ENCODE results near the gene CDC7. TPM values are rescaled to one million over a fixed set of nuclear protein-coding genes. Genes with fewer than 3 reads are reported as not detected.
A peak's percentile ranks its signal among the peaks of the same experiment; 100 is the strongest.

CDC7 gene
- polyA plus RNA-seq, 3 donors: 0.41 to 3.4 (median 1.4) TPM

DNA sequence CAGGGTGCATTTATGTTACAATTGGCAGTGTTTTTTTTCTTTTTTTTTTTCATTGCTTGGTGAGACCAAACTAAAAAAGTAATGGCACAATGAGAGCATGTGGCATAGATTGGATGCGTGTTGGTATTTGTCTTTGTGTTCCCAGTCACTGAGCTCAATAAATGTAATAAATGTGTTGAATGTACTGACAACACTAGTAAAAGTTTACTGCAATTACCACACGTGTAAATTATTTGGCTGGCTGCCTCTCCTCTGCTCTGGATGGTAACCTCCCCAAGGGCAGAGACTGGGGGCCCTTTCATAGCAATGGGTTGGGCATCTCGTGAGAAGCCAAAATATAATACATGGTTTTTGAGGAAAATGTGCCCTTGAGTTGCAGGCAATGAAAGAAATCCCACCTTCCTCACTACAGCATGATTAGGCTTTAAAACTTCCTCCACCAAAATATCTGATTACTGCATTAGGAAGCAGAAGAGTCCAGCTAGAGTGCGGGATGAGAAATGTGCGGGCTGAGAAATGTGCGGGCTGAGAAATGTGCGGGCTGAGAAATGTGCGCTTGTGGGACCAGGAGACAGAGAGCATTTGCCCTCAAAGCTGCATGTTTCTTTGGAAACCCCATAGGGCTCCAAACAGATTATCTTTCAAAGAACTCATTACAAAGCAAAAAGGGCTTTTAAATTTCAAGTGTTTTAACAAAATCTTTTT, 58.5 kb downstream of the CDC7 start:
- 75 to 78% (median 76%) methylated on average over 8 of the region's 8 CpGs for WGBS, 3 donors
- no peak overlapping the region for H3K27ac ChIP-seq (ENCODE audit: low read depth, low read length)

DNA sequence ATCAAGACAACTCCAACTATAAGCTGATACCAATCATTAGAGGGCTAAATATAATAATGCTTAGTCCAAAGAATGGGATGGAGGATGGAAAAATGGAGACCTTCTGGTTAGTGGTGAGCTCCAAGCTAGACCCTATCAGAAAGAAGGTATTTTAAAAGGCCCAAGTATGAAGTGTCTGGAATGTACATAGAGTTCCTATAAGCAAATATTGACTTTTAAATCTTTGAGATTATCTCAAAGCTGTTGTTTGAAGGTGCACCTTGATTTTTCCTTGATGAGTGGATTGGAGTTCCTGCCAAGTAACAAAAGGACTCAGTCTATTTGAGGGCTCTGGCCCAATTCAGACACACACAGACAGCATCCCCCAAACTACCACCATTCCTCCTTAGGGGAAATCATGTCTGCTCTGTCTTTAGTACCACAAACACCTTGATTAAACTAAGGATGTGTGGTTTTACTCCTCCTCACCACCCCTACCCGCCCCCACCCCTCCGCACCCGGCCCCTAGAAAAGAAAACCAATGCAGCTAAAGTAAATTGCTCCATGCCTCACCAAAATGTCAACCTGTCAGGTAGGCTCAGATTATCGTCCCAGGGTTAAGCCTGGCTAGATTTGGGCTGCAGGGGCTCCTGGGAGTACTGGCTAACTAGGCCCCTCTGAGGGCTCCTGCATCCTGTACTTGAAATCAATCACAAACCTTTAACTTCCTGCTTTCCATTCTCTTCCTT, 59.4 kb downstream of the CDC7 start:
- WGBS, 3 donors: 63 to 84% (median 77%) methylated on average over 4 of the region's 4 CpGs
- H3K27ac ChIP-seq (ENCODE audit: low read depth, low read length): no peak overlapping the region

DNA sequence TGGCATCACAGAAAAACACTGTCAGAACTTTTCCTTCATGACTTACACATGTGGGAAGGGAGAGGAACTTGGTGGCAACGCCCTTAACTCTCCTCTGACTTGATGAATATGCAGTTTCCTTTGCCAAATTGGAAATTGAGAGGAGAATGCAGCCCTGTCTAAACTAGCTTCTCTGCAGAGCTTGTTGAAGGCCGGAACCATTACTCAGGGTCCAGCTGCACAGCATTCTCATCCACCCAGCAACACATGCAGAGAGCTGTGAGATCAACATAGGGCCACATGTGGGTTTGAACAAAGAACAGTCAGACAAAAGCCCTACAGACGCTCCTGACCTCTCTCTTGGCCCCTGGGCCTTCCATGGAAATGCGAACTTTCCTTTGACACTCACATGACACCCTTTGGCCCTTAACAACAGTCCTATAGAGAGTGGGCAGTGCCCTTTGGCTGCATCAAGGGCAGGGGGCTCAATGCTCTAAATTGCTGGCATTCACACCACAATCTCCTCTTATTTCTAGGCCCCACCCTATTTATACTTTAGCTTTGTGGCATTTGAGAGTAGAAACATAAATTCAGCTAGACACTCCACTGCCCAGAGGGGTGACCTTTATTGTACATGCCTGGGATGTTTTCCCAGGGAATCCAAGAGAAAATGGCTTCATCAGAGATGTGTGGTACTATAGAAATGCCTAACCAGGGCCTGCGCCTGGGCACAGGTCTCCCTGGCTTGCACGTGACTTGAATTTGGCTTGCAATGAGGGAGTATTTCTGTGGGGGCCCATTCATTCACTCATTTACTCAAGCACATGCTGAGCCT, 64.4 kb downstream of the CDC7 start:
- no peak overlapping the region for H3K27ac ChIP-seq (ENCODE audit: low read depth, low read length)
- 66 to 76% (median 71%) methylated on average over 6 of the region's 6 CpGs for WGBS, 3 donors

DNA sequence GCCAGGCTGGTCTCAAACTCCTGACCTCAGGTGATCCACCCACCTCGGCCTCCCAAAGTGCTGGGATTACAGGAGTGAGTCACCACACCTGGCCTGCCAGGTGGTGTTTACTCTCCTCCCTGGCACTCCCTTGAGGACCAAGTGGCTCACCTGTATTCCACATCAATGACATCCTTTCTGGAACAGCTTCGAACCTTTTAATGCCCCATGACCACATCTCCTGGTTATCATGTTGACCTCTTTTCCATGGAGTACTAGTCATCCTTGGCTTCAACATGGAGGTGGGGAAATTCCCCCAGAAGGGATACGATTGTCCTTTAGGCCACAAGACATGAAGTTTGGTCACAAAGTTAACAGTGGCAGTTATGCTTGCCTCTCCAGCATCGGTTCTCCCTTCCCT, 66.9 kb downstream of the CDC7 start:
- WGBS, 3 donors: 84 to 91% (median 86%) methylated on average over 4 of the region's 4 CpGs
- no peak overlapping the region for H3K27ac ChIP-seq (ENCODE audit: low read depth, low read length)

DNA sequence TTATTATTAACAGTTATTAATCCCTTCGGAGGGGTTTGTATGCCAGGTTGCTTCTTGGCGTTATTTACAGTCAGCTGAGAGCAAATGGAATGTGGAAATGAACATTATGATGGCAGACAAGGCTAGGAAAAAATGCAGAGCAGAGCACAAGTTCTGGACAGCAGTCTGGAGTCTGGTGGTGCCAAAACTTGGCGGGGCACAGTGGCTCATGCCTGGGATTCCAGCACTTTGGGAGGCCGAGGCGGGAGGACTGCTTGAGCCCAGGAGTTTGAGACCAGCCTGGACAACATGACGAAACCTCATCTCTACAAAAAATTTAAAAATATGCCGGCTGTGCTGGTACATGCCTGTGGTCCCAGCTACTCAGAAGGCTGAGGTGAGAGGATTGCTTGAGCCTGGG, 67.6 kb downstream of the CDC7 start:
- 93 to 98% (median 97%) methylated on average over 7 of the region's 7 CpGs for WGBS, 3 donors
- H3K27ac ChIP-seq (ENCODE audit: low read depth, low read length): no peak overlapping the region

DNA sequence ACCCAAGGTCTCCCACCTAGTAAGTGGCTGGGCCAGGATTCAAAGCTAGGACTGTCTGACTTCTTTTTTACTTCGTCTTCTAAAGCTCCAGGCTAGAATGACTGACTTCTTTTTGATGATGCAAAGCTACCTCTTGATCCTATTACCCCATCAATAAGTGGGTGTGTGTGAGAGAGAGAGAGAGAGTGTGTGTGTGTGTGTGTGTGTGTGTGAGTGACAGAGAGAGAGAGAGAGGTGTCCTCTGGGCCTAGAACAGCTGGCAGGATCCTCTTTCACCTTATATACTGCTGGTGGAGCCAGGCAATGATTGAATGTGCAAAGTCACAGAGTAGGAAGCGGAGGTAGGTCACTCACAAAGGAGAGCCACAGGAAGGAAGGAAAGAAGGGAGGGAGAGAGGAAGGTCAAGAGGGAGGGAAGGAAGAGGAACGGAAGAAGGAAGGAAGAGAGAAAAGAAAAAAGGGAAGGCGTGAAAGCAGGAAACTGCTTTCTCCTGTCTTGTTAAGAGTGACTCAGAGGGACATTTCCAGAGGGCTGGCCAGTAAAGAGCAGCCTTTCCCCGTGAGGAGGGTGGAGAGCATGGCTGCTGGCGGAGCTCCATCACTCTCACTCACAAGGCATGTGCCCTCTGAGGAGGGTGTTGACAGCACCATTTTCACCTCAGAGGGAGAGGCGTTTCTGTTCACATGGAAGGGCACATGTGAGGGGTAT, 68.9 kb downstream of the CDC7 start:
- H3K27ac ChIP-seq (ENCODE audit: low read depth, low read length): peak overlapping the region; percentile 62
- WGBS, 3 donors: 37 to 68% (median 44%) methylated on average over 7 of the region's 7 CpGs

DNA sequence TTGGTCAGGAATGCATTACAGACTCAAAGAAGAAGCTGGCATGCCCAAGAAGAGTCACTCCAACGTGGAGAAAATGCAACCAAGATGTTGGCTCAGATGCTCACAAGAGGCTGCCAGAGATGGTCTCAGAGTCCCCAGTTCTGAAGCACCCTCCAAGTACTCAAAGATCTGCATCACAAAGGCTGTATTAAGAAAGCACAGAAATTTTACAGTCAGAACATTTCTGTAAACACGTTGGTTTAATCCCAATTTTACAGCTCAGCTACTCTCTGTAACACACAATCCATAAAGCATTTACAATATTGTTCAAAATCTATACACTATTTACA, 69.4 kb downstream of the CDC7 start:
- WGBS, 3 donors: 59 to 65% (median 63%) methylated on average over 2 of the region's 2 CpGs
- peak overlapping the region; percentile 62 for H3K27ac ChIP-seq (ENCODE audit: low read depth, low read length)

DNA sequence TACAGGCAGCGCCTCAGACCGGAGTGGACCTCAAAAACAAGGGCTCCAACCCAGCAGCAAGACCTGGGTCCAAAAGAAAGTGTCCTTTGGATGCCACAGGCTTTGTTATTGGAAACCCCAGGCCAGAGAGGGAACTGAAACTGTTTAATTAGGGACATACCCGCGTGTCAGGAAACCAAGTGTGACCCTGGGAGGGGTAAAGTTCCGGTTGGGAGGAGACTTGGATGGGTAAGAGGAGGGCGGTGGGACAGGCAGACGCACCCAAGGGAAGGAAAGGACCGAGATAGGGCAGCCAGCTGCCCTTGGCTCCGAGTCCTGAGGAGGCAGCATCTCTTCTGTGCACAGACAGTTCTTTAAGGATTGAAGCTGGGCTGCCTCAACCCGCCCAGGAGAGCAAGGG, 71.4 kb downstream of the CDC7 start:
- WGBS, 3 donors: 44 to 68% (median 48%) methylated on average over 10 of the region's 10 CpGs
- no peak overlapping the region for H3K27ac ChIP-seq (ENCODE audit: low read depth, low read length)

Other genes with a start within 250 kb of the CDC7 start
- gene HFM1, start 96.0 kb upstream of the CDC7 start, polyA plus RNA-seq: 1 to 10 TPM in 1 of 3 donors, under 1 TPM in 2; 0.21 to 1.2 (median 0.23) TPM

Measured in adipose tissue (tissue), 3 donors.